ENCODE measurements around the gene CABLES2.

CABLES2 gene

DNA sequence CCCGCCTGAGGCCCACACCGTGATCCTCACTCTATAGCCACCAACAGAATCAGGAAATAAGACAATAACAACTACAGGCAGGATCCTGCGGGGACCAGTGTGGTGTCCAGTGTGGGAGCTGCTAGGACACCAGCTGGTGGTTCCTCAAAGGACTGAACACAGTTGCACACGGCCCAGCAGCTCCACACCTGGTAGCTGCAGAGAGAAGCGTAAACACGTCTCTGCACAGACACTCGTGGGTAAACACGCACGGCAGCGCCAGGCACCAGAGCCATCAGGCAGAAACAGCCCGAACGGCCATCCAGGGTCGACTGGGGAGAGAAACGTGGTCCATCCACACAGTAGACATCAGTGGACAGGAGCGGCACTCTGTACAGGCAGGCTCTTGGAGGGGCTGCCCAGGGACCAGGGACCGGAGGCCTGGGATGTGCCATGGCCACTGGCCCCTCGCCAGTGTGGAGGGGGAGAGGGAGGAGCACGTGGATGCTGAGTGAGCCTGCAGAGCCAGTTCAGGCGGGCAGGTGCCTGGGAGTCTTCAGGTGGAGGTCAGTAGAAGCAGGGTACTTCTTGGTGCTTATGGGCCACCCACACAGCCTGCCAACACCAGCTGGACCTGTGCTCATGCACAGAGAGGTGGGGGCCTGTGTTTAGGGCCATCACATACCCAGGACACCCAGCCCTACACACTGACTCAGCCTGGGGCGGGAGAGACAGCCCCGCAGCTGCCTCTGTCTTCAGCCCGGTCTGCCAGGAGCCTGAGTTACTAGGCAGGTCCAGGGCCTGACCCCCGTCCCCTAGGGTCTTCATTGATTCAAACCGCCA lies 32.5 kb downstream of the CABLES2 start:
- no peak for TF ChIP-seq GATA3 (IDR thresholded peaks at IDR 0.05; ENCODE audit: low read depth, low read length)
- no peak for TF ChIP-seq GATA2 (IDR thresholded peaks at IDR 0.05; ENCODE audit: low read depth, low read length)

DNA sequence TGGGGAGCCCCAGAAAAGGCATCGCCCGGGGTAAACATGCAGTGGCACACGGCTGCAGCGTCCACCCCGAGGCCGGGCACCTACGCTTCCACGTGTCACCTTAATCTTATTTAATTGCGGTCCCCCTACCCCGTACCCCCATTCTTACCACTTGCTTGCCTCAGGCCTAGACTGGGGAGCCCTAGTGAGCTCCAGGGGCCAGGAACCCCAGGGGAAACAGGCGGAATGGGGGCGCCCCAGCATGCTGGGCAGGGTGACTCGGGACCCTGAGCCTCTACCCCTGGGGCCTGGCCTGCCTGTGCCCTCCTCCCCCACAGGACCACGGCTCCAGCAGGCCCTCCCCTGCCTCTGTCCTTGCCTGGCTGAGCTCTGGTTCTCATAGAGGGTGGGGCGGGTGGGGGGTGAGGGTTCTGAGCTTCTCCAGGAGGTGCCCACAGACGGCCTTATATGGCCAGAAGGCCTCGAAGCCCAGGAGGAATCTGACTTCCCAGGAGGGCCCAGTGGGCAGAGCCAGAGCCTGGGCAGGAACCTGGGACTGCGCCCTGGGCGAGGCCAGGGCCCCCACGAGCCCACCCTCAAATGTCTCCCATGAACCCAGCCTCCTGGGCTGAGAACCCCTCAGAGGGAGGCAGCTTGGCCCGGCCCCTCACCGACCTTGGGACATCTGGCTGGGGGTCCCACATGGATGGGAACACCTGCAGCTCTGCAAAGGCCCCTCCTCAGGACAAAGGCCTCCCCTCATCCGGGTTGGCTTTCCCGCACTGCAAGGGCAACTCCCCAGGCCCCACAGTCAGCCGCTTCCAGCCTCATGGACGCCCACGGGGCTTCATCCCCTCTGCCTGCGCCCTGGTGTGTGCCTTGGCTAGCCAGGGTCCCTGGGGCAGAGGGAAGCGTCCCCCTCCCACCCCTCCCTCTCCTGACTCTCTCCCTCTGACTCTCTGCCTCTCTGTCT lies 34.8 kb downstream of the CABLES2 start:
- TF ChIP-seq GATA3 (IDR thresholded peaks at IDR 0.05; ENCODE audit: low read depth, low read length) (no peak), GATA2 (IDR thresholded peaks at IDR 0.05; ENCODE audit: low read depth, low read length) (no peak)

DNA sequence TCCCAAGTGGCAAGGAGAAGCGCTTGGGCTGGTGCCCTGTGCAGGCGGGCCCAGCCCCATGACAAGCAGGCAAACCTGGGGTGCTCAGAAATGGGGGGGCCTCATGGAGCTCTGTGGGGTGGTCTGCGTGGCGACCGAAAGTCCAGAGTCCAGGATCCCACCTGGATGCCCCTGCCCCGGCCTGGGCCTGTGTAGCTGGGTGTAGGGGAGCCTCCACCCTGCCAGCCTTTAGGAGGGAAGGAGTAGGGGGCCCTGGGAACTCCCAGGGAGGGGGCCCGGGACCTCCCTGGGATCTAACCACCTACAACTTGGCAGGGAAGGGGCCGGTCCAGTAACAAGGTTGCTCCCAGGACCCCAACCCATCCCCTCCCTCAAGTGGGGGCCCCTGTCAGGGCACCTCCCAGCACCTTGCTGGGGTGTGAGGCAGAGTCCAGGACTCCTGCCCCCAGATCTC lies 35.5 kb downstream of the CABLES2 start:
- no peak for TF ChIP-seq GATA3 (IDR thresholded peaks at IDR 0.05; ENCODE audit: low read depth, low read length)
- no peak for TF ChIP-seq GATA2 (IDR thresholded peaks at IDR 0.05; ENCODE audit: low read depth, low read length)

DNA sequence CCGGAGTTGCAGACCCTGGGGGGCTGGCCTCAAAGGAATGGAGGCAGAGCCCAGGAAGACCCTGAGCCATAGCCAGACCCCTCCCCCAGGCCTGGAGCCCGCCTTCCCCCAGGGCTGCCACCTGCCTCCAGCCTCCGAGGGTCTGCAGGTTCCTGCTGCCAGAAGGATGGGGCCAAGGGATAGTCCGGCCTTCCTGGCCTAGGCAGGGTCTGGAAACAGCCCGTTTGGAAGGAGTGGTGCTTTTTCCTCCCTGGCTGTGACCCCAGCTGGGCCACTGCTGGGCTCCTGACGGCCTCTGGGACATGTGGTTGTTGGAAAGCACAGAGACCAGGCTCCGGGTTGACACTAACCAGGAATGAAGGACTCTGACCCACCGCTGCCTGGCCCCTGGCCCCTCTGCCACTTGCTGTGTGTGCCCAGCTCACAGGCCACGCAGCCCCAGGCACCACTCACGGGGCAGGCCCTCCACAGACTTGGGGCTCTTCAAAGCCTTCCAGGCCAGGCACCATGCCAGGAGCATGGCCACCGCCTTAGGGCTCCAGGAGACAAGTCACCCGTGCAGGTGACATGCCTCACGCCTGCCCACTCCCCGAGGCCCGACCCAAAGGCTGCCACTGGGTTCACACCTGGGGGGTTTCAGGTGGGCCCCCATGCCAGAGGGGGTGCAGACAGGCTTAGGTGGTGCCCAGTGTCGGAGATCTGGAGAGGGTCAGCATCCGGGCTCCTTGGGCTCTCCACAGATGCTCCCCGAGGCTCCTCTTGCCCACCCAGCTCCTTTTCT lies 36.1 kb downstream of the CABLES2 start:
- no peak for TF ChIP-seq GATA2 (IDR thresholded peaks at IDR 0.05; ENCODE audit: low read depth, low read length)
- no peak for TF ChIP-seq GATA3 (IDR thresholded peaks at IDR 0.05; ENCODE audit: low read depth, low read length)

DNA sequence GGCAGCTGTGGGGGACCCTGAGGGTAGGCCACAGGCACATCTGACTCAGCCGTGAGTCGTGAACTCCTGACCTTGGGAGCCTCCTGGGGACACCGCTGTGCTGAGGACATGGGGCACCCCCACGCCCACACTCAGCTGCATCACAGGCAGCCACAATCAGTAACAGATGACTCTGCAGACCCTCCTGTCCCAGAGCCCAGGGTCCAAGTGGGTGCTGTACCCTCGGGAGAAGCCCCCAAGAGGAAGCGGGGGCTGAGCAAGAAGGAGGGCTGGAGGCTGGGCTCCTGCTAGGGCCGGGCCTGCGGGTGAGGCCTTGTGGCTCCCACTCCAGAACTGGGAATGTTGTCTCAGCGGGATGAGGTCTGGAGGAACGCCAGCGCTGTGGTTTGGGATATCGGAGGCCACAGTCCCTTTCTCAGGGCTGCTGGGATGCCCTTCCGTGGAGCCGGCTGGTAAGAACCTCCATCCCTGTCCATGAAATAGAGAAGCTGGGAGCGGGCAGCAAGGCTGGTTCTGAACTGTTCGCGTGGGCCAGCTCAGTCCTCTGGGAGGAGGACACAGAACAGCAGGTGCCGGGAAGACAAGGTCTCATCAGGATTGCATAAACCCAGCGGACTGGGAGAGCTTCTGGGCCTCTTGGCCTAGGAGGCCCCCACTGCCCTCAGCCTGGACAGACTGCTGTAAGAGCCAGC lies 36.8 kb downstream of the CABLES2 start:
- TF ChIP-seq GATA2 (IDR thresholded peaks at IDR 0.05; ENCODE audit: low read depth, low read length) (no peak), GATA3 (IDR thresholded peaks at IDR 0.05; ENCODE audit: low read depth, low read length) (no peak)

DNA sequence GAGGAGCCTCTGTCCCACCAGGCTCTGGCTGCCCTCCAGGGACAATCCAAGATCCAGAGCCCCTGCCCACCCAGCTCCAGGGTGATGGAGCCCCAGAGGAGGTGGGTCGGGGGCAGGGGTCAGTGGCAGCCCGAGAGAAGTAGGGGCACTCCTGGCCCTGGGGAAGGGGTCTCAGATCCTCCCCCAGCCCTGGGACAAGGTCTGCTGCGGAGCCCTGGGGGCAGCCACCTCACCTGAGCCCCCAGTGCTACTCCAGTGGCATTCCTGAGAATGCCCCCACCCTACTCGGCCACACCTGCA lies 37.3 kb downstream of the CABLES2 start:
- TF ChIP-seq GATA2 (IDR thresholded peaks at IDR 0.05; ENCODE audit: low read depth, low read length), result no peak
- no peak for TF ChIP-seq GATA3 (IDR thresholded peaks at IDR 0.05; ENCODE audit: low read depth, low read length)

DNA sequence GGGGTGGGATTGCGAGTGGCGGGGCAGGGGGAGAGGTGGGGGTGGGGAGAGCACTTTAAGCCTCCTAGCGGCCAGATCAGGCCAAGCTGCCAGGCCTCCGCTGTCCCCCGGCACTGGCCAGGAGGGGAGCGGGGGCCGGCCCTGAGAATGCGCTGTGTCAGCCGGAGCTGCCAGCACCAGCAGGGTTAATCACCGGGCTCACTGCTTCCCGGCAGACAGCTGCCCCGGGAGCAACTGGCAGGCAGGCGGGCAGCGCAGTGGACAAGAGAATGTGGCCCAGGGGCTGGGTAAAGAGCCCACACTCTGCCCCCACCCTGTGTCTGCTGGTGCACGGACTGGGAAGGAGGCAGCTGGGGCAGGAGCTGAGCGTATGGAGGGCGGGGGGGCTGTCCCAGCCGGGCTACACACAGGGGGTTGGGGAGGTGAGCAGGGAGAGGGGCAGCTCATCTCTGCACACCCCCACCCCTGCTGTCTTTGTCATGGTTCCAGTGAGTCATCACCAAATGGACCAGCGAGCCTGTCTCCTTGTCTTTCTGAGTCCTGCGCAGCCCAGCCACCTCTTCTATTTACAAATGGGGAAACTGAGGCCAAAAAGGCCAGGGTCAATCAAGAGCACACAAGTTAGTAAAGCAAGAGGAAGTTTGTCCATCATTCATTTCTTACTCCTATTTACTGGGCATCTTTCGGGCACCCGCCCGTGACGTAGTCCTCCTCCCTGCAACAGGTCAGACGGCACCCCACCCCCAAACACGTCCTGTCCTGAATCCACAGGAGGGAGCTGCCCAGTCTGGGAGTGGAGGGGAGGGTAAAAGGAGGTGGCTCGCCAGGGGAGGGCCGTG lies 37.9 kb downstream of the CABLES2 start:
- TF ChIP-seq GATA3 (IDR thresholded peaks at IDR 0.05; ENCODE audit: low read depth, low read length) (no peak), GATA2 (IDR thresholded peaks at IDR 0.05; ENCODE audit: low read depth, low read length) (no peak)

DNA sequence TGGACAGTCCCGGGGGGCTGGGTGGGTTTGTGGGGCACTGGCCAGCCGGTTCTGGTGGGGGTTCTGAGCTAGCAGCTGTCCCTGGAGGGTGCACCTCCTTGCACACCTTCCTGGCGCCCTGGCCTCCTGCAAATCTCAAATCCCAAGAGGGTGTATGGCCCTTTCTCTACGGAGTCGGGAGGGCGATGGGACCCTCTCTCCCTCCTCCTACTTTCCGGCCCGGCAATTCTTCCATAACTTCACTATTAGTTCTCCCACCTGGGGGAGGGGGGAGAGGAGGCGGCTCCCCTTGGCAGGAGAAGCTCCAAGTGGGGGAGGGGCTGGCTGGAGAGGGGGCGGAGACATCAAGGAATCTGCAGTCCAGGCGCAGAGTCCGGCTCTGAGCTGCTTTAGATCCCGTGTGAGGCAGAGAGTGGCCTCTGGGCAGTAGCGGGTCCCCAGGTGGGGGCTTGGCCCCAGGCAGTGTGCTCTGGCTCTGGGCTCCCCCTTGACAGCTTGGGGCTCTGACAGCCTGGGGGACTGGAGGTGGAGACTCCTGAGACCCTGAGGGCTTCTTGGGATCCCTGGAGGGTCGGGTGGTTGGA lies 38.6 kb downstream of the CABLES2 start:
- TF ChIP-seq GATA2 (IDR thresholded peaks at IDR 0.05; ENCODE audit: low read depth, low read length) (no peak), GATA3 (IDR thresholded peaks at IDR 0.05; ENCODE audit: low read depth, low read length) (no peak)

DNA sequence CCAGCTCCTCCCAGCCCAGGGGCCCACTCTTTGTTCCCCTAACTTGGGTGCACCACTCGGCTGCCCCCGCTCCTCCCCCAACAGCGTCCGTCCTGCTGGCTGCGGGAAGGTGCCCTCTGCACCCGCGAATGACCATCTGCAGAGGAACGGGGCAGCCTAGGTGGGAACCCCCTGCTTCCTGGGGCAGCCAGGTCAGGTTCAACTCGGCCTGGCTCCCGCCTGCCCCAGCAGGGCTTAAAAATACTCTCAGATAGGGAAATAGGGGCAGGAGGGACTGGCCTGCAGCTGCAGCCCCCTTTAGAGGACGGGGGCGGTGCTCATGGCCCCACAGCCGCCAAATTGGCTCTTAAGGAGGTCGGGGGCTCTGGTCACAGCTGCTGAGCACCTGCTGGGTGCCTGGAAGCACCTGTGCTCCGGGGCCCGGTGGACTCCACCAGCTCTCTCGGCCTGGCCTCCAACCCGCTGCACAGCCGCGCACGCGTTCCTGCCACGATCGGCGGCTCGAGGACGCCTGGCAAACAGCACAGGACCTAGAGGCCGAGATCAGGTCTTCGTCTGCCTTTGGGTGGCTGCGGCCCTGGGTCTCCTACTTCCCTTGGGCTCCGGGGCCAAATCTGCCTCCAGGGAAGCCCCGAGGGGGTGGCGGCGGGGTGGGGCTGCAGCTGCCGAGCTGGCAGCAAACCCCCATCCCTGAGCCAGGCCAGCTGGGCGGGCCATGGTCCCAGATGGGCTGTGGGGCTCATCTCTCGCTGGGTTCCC lies 39.3 kb downstream of the CABLES2 start:
- TF ChIP-seq GATA2 (IDR thresholded peaks at IDR 0.05; ENCODE audit: low read depth, low read length), result no peak
- no peak for TF ChIP-seq GATA3 (IDR thresholded peaks at IDR 0.05; ENCODE audit: low read depth, low read length)

DNA sequence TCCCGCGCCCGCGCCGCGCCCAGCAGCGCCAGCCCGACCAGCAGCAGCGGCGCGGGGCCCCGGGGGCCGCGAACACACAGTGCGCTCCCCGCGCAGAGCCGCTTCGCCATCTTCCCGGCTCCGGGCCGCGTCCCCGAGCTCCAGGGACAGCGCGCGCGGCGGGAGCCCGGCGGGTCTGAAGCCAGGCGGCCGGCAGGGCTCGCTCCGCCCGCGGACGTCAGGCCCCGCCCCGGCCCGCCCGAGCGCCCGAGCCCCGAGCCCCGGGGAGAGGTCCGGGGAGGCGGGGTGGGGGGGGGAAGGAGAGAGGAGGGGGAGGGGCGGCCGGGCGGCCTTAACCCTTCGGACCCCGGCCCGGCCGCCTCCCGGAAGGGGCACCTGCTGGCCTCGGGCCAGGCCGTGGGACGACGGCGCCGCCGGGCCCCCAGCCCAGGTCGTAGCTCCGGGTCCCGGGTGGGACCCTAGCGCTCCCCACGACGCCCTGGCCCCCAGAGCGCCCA lies 39.9 kb downstream of the CABLES2 start, which contains the start of gene LAMA5:
Gene LAMA5 (minus strand): TSS at position 177 of the 497 bp plus-strand sequence. CDS start 67 bp downstream, at position 110.
- TF ChIP-seq GATA3 (IDR thresholded peaks at IDR 0.05; ENCODE audit: low read depth, low read length) (no peak), GATA2 (IDR thresholded peaks at IDR 0.05; ENCODE audit: low read depth, low read length) (no peak)

DNA sequence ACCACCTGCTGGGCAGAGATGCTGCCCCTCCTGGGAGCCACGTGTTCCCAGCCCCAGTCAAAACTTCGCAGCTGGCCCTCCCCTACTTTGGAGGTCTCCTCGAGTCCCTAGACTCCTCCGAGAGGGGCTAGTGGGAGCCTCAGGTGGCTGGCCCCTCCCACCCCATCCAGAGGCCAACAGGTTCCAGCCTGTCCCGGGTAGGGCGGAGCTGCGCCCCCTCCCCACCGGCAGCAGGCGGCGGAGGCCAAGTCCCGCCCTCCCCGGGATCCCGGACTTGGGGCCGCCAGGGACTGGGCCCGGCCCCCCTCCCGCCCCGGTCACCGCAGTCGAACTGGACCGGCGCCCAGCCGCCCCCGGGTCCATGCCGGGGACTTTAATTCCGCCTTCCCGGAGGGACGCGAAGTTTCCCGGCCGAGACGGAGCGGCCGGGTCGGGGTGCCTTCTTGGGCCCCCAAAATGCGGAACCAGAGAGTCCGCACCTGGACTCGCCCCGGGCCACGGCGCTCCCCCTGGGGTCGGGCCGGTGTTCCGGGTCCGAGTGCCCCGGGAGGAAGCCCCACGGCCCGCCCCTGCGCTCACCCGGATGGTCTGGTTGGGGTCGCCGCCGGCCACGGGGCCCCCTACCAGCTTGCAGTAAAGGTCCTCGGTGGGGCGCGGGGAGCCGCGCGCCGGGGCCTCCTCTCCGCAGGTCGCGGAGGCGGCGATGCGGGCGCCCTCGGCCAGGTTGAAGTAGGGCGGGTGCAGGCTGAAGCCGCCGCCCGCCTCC lies 40.5 kb downstream of the CABLES2 start:
- TF ChIP-seq GATA3 (IDR thresholded peaks at IDR 0.05; ENCODE audit: low read depth, low read length) (no peak), GATA2 (IDR thresholded peaks at IDR 0.05; ENCODE audit: low read depth, low read length) (no peak)

Measured in SH-SY5Y (cell line).